ENCODE measurements around the gene CCDC40.

- TF ChIP-seq GABPB1 (CRISPR knock-in tag; IDR thresholded peaks at IDR 0.05) (no peak), MXD4 (CRISPR knock-in tag; IDR thresholded peaks at IDR 0.05; ENCODE audit: borderline replicate concordance) (no peak), ZNF138 (CRISPR knock-in tag; conservative IDR thresholded peaks at IDR 0.05) (no peak)
- TF ChIP-seq, protein P1, sequence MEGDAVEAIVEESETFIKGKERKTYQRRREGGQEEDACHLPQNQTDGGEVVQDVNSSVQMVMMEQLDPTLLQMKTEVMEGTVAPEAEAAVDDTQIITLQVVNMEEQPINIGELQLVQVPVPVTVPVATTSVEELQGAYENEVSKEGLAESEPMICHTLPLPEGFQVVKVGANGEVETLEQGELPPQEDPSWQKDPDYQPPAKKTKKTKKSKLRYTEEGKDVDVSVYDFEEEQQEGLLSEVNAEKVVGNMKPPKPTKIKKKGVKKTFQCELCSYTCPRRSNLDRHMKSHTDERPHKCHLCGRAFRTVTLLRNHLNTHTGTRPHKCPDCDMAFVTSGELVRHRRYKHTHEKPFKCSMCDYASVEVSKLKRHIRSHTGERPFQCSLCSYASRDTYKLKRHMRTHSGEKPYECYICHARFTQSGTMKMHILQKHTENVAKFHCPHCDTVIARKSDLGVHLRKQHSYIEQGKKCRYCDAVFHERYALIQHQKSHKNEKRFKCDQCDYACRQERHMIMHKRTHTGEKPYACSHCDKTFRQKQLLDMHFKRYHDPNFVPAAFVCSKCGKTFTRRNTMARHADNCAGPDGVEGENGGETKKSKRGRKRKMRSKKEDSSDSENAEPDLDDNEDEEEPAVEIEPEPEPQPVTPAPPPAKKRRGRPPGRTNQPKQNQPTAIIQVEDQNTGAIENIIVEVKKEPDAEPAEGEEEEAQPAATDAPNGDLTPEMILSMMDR (IDR thresholded peaks at IDR 0.05) = no peak
Measured at GRCh38 chr17:80070375-80071115, 34.1 kb downstream of the CCDC40 start.

Measured in WTC11 (cell line).